Fibroblast of upper back skin (primary cell): Measurements from ENCODE around the gene PIK3R1.

Experiments used
- DNase-seq: peaks from one replicate; pipeline ENCODE4 v3.0.0-alpha.2; 2013

The PIK3R1 gene

DNA sequence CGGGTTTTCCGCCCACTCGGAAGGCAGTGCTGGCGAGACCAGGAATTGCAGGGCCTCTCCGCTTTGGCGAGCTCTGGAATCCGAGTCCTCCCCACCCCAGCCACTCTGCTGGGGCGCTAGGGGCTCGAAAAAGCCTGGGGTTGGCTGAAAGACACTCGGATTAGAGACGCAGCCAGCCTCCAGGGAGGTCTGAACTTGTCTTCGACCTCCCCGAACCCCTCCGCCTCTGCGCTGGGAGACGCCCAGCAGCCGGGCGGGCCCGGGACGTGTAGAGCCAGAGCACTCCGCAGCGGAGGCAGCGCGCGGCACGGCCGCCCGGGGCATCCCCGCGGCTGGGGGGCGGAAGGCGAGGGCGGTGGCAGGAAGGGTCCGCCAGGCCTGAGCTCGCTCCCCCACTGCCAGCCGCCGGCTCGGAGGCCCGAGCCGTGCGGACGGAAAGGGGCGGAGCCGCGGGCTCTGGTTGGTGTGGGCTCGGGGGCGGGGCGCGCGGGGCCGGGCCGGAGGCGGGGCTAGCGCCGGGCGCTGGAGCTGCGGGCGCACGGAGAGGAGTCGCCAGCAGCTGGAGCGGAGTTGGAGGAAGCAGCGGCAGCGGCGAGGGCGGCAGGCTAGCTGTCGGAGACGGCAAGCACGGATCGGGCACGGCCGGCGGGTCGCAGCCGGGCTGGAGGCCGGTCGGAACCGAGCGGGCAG lies at the start of gene PIK3R1:
TSS of gene PIK3R1 (plus strand) at position 549 of the 690 bp plus-strand sequence. CDS start 10,920 bp downstream, outside the sequence.
- peak; percentile 95 for DNase-seq

GRCh38 chr5:68167195-68167651 lies 48.3 kb upstream of the PIK3R1 start:
- no peak for DNase-seq

- DNase-seq: no peak
Observed at GRCh38 chr5:68169903-68170302, 45.7 kb upstream of the PIK3R1 start.

- peak; percentile 36 for DNase-seq
Observed at GRCh38 chr5:68170826-68171558, 44.6 kb upstream of the PIK3R1 start.

DNA sequence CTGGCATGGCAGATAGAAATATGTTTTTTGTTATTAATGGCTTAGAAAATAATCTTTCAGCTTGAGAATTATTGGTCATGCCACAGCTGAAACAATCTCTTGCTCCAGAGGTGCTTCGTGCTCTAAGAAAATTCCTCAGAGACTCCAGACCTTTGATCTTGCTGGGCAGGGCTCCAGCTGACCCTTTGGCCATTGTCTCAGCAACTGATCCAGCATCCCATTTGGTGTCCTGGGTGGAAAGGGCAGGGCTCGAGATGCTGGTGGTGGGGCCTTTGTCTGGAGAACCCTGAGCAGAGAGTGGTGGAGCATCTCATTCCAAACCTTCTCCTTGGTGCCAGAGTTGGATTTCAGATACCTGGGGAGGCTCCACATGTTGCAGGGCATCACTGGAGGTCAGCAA lies 43.2 kb upstream of the PIK3R1 start:
- no peak for DNase-seq

- DNase-seq: peak; percentile 36
Observed at GRCh38 chr5:68173007-68173406, 42.5 kb upstream of the PIK3R1 start.

- DNase-seq: no peak
Observed at GRCh38 chr5:68176253-68176652, 39.3 kb upstream of the PIK3R1 start.

DNA sequence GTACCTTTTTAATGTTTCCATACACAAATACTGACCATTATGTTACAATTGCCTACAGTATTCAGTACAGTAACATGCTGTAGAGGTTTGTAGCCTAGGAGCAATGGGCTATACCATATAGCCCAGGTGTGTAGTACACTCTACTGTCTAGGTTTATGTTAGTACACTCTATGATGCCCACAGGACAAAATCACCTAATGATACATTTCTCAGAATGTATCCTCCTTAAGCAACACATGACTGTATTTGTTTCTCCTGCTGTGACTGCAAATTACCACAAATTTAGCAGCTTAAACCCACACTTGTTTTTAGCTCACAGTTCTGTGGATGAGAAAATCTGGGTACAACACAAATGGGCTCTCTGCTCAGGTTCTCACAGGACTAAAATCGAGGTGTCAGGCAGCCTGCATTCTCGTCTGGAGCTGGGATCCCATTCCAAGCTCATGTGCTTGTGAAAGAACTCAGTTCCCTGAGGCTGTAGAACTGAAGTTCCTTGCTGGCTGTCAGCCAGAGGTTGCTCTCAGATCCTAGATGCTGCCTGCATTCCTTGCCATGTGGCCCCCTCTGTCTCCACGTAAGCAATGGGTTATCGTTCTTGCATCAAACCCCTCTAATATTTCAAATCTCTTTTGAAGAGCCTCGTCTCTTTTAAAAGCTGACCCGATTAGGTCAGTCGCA lies 38.6 kb upstream of the PIK3R1 start:
- DNase-seq: no peak

DNA sequence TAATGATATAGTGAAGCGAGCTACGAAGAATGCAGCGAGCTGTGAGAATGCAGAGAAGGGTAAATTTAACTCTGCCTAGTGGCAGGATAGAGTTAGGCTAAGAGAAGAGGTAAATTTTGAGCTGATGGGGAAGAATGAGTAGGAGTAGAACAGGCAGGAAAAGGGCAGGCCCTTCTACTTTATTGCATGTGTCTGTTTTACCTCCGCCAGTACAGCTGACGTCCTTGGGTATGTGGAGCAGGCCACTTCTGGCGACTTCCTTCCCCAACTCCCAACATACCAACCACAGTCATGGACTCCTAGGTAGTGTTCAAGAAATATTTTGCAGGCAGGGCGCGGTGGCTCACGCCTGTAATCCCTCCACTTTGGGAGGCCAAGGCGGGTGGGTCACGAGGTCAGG lies 37.9 kb upstream of the PIK3R1 start:
- no peak for DNase-seq

GRCh38 chr5:68178579-68178978 lies 37.0 kb upstream of the PIK3R1 start:
- DNase-seq: peak; percentile 61

DNA sequence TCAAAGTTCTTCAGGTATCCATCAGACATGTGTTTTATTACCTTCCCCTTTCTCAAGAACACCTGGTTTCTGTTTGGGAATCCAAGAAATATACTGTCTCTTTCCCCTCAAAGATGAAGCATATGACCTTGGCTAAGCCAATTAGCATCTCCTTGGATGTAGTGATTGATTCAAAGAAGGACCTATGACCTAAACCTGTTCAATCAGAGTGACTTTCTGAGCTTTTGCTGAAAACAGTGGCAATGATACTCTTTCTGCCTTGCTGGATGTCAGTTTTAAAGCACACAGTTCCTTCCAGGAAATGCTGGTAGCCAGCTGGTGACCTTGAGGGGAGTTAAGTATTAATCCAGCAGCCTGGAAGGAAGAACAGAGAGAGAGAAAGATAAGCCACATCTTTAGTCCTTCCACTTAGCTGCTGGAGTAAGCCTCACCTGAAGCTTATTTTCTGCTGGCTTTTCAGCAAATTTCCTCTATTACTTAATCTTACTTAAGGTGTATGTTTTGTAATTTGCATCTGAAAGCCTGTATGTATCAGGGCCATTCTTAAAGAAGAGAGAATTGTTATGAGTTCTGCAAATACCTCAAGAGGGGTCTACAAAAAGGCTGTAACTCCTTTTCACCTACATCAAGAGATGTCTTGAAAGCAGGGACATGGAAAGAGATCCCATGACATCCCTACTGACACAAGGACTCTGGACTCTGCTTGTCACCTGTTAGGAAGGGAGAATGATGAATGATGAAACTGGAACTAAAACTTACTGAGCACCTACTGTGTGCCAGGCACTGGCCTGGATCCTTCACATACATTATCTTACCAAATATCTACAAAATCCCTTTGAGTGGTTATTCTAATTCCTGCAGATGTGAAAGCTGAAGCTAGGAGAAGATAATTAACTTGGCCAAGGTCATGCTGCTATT lies 35.2 kb upstream of the PIK3R1 start:
- DNase-seq: no peak

- DNase-seq: no peak
Observed at GRCh38 chr5:68181039-68181599, 34.4 kb upstream of the PIK3R1 start.

GRCh38 chr5:68182094-68182493 lies 33.5 kb upstream of the PIK3R1 start:
- no peak for DNase-seq

- no peak for DNase-seq
Observed at GRCh38 chr5:68182534-68182933, 33.0 kb upstream of the PIK3R1 start.

GRCh38 chr5:68187268-68188055 lies 28.1 kb upstream of the PIK3R1 start:
- DNase-seq: no peak

DNA sequence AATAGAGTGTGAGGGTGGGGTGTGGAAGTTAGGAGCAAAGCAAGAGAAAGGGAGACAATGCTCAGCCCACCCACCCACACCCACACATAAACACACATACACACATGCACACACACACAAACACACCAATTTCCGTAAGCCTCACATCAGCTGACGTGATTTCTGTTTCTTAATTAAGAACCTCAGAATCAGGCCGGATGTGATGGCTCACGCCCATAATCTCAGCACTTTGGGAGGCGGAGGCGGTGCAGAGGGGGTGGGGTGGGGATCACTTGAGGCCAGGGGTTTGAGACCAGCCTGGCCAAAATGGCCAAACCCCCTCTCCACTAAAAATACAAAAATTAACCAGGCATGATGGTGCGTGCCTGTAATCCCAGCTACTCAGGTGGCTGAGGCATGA lies 26.4 kb upstream of the PIK3R1 start:
- no peak for DNase-seq

GRCh38 chr5:68189613-68190012 lies 25.9 kb upstream of the PIK3R1 start:
- DNase-seq: no peak

GRCh38 chr5:68190619-68191018 lies 24.9 kb upstream of the PIK3R1 start:
- no peak for DNase-seq

DNA sequence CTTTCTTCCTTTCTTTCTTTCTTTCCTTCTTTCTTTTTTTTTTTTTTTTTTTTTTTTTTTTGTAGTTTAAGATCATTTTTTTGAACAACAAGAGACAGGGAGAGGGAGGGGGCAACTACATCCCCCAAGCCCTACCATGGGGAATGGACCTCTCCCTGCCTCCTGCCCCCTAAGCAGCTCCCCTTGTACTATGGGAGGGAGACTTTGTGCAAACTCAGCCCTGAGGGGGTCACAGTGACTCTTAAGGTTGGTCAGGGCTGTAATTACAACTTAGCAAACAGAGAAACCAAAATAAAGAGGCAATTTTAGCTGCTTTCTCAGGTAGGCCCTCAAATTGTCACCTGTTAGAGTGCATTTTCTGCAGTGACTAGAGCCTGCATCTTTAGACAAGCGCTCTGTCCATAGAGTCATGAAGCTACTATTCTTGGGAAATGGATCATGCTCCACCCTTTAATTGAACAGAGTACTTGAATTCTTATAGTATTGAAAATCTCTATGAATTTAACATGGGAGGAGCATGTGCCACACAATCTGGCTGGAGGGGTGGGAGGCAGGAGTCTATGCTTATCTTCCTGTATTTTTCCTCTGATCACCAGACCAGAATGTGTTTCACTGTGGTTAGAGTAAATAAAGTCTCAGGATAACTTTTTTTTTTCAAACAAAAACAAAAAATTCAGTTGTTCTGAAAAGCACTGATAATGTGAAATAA lies 24.3 kb upstream of the PIK3R1 start:
- DNase-seq: no peak

- no peak for DNase-seq
Observed at GRCh38 chr5:68192679-68193060, 22.9 kb upstream of the PIK3R1 start.

DNA sequence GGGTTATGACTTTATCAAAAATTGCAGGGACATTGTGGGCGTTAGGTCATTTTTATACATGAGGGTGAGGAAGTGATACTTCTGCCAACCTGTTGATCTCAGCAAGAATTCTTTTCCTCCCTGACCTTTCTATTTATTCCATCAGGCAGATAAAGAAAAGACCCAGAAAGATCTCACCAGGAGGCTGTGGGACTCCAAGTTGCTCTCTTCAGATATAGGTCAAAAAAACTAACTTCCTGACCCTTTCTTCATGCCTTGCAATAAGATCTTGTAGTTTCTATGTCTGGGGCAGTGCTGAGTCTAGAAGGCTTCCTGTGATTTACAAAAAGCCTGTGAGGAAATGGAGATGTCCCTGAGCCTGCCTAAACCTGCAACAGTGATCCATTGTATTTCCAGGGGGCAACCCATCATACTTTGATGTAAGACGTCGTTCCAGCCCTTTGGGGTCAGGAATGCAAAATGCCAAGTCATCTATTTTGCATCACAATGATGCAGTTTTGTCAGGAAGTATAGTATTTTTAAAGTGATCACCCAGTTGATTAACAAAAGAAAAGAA lies 22.0 kb upstream of the PIK3R1 start:
- no peak for DNase-seq
